GM12872 (cell line): ENCODE data around the gene REV1.

Source experiments
- CTCF ChIP-seq: IDR thresholded peaks from 3 replicates; pipeline ENCODE4 v1.5.1; 2011; ENCODE audit warnings: low read depth, mild to moderate bottlenecking, low read length, moderate library complexity; ENCODE audit not compliant: insufficient read depth

REV1 gene

DNA sequence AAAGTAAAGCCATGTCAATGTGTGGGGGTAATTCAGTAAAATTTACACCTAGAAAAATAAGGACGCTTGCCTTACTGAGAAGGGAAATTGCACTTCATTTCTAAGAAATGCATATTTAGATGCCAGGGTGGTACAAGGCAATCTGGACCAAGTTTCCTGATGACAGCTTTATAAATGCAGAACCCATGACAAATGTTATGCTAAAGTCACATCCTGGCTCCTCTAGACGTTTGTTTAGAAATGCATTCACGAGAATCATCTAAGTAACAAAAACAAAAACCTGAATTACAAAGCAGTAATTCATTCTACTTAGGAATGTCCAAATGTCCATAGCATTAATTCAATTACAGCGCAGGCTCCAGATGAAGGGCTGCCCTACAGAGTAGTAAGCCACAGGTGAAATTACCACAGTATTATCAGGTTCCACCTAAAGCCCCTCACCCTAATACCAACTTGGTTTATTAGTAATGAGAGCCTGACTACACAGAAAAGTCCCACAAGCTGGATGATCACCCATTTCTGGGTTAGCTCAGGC, 49.8 kb downstream of the REV1 start:
- TF ChIP-seq CTCF, result no peak

DNA sequence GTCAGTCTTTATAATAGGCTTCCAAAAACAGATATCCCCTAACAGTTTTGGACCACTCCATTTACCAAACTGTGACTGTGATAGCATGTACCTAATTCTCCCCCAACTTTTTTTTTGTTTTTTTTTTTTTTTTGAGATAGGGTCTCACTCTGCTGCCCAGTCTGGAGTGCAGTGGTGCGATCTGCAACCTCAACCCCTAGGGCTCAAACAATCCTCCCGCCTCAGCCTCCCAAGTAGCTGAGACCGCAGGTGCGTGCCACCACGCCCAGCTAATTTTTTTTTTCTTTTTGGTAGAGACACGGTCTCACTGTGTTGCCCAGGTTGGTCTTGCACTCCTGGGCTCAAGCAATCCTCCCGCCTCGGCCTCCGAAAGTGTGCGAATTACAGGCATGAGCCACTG, 52.9 kb downstream of the REV1 start:
- TF ChIP-seq CTCF, result no peak

DNA sequence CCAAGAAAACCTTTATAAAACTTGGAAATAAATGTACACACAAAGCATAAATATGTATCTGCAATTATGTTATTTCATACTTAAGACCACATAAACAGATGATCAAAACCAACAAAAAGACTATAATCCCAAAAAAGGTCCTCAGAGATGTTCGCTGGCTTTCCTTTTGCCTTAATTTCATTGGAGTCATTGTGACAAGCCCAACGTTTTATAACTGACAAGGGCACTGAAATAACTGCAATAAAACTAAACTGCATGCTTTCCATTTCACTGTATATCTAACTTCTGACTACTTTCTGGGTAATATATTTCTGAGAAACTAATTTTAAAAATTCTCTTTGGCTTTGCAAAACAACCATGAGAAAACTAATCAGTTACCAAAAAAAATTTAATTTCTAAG, 56.5 kb downstream of the REV1 start:
- TF ChIP-seq CTCF, result no peak

DNA sequence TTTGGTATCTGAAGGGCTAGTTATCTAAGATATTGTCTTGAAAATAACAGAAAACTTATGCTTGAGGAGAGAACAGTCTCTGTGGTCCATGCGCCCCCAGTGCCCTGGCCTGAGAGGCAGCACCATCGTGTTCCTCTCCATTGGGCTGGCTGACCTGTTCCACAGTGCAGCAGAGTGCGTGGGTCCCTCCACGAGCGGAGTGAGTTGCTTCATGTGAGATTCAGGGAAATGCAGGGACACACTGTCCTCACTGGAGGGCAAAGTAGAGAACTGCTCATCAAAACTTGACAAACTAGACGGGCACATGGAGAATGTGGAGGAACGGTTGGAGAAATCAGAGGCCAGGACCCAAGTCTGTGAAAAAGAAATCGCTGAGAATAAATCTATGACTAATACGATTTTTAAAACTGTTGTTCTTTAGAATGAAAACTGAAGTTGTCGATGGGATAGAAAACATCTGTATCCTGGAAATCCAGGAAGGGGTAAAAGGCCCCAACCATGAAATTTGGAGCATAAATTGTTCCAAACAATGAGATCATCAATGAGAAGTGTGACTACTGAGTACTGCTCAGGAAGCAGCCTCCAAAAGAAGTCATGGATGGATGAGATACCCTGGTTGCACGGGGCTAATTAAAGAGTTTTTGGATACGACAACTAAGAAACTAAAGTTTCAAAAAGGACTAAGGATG, 58.1 kb downstream of the REV1 start:
- TF ChIP-seq CTCF, result no peak

DNA sequence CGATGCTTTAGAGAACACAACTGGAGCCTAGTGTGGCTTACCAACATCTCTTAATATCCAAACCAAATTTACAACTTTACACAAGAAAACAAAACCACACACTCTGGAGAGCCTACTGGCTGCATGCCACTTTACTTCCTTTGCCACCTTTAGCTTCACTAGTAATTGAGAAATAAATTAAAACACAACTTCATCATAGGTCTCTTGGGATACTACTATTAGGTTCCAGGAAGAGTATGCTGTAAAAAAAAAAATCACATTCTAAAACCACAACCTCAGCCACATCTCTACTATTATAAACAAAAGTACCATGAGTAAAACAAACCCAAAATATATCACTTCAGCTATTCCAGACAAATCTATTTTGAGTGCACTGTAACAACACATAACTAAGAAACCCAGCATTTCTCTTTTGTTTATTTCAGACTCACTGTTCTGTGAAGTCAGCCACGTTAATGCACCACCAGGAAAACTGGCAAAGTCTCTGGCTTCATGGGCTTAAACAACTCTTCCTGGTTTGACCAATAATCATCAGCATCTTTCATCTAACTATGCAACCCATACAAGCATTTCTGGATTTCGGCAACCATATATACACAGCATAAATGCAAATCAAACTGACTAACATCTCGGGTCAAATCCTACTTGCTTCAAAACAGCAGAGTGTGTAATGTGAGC, 59.1 kb downstream of the REV1 start:
- no peak for TF ChIP-seq CTCF

DNA sequence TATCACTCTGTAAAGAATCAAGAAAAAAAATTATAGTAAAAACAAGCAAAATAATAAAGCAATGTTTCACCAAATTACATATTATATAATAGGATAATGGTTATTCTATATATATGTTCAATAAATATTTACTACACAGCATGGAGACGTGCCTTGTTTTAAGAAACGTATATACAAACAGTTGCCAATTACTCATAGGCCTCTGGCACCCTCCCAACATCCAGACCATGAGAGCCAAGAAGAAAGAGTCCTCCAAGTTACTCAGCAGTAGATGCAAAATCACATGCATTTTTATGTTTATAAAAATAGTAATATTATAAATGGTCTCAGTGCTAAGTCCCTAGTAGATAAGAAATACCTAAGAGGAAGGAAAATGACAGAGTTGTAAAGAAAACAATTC, 64.8 kb downstream of the REV1 start:
- no peak for TF ChIP-seq CTCF

GRCh38 chr2:99424371-99424770, 65.4 kb downstream of the REV1 start:
- TF ChIP-seq CTCF, result no peak
